Suprapubic skin (tissue), 4 donors: ENCODE data around the gene BMP8B. TPM values are rescaled to one million over a fixed set of nuclear protein-coding genes. Genes with fewer than 3 reads are reported as not detected.
A peak's percentile ranks its signal among the peaks of the same experiment; 100 is the strongest.
"Not testable (repeated sequence)": the region's sequence is repeated elsewhere in the genome, so short reads cannot be mapped to it uniquely, and the experiment has no call there.

Source experiments
- DNase-seq, 2 donors: peaks; one replicate each; pipeline ENCODE4 v3.0.0-alpha.2; 2019; ENCODE audit warnings: low spot score in 2 of 2
- H3K27ac ChIP-seq: fragments of 200-600 bp; sonication (generic); one replicate; pipeline ENCODE4 v1.5.1; 2019
- H3K27me3 ChIP-seq: fragments of 200-600 bp; sonication (generic); one replicate; pipeline ENCODE4 v1.5.1; 2019
- H3K36me3 ChIP-seq: fragments of 200-600 bp; sonication (generic); one replicate; pipeline ENCODE4 v1.5.1; 2019
- H3K4me1 ChIP-seq: fragments of 200-600 bp; sonication (generic); one replicate; pipeline ENCODE4 v1.5.1; 2019
- H3K4me3 ChIP-seq: fragments of 200-600 bp; sonication (generic); one replicate; pipeline ENCODE4 v1.5.1; 2019; ENCODE audit warnings: mild to moderate bottlenecking
- H3K9me3 ChIP-seq: fragments of 200-600 bp; sonication (generic); one replicate; pipeline ENCODE4 v1.5.1; 2019
- CTCF ChIP-seq, 2 donors: fragments of 200-600 bp in 1 of 2; fragments of 450-650 bp in 1 of 2; sonication (generic) in 1 of 2; IDR thresholded peaks; one replicate each; pipeline ENCODE4 v1.5.1; 2016 to 2019; ENCODE audit warnings: antibody characterized with exemption in 2 of 2, mild to moderate bottlenecking in 1 of 2, moderate library complexity in 1 of 2
- EP300 ChIP-seq: sonication (generic); formaldehyde crosslinking; IDR thresholded peaks from one replicate; pipeline ENCODE4 v1.6.1; 2017; ENCODE audit warnings: antibody characterized with exemption
- POLR2A ChIP-seq, 2 donors: fragments of 450-650 bp; IDR thresholded peaks; one replicate each; pipeline ENCODE4 v1.6.1; 2017; ENCODE audit warnings: antibody characterized with exemption in 2 of 2, mild to moderate bottlenecking in 2 of 2, moderate library complexity in 2 of 2
- POLR2AphosphoS5 ChIP-seq, 3 donors: sonication (generic); formaldehyde crosslinking; IDR thresholded peaks; one replicate each; pipeline ENCODE4 v1.6.1; 2017; ENCODE audit warnings: antibody characterized with exemption in 3 of 3
- WGBS: methylation state at CpG from one replicate; pipeline ENCODE4 v1.1.5; 2018; 5-methylcytosine and 5-hydroxymethylcytosine counted together
- total RNA-seq, 4 donors: library from RNA; depleted of rRNA; stranded (reverse); fragments of >200 nt; gene quantifications; one replicate each; pipeline ENCODE4 v1.1.0, GENCODE V29; 2016

The BMP8B gene
- total RNA-seq, 4 donors from 2014 or later = 0.83 to 3.5 (median 2.1) TPM

- peaks cover 31% of the 10 kb centered on the region for H3K4me1 ChIP-seq
- H3K9me3 ChIP-seq = no peaks in the 10 kb centered on the region
- H3K36me3 ChIP-seq = no peaks in the 10 kb centered on the region
- H3K27me3 ChIP-seq = peaks cover 4% of the 10 kb centered on the region
- 81% methylated on average over 10 of the region's 22 CpGs for WGBS
- no peak for DNase-seq
- no peak overlapping the region for H3K4me3 ChIP-seq
- H3K27ac ChIP-seq = peak overlapping the region; percentile 52
- TF ChIP-seq CTCF (IDR thresholded peaks at IDR 0.05) (no peak), POLR2A (IDR thresholded peaks at IDR 0.05) (no peak), EP300 (no peak), POLR2AphosphoS5 (IDR thresholded peaks at IDR 0.05) (no peak)
Observed at GRCh38 chr1:39819091-39819812, 30.6 kb upstream of the BMP8B start.

GRCh38 chr1:39818482-39818881 lies 29.8 kb upstream of the BMP8B start:
- no peaks in the 10 kb centered on the region for H3K36me3 ChIP-seq
- H3K4me1 ChIP-seq = peaks cover 31% of the 10 kb centered on the region
- H3K27ac ChIP-seq = peak overlapping the region; percentile 78
- peak in 1 of 2 donors; percentile 69 for DNase-seq
- H3K4me3 ChIP-seq = no peak overlapping the region
- H3K9me3 ChIP-seq = no peaks in the 10 kb centered on the region
- peaks cover 4% of the 10 kb centered on the region for H3K27me3 ChIP-seq
- WGBS = no CpG with 5 or more reads among the region's 2 CpGs
- TF ChIP-seq POLR2A (IDR thresholded peaks at IDR 0.05) (no peak), POLR2AphosphoS5 (IDR thresholded peaks at IDR 0.05) (no peak), CTCF (IDR thresholded peaks at IDR 0.05) (no peak), EP300 (no peak)

GRCh38 chr1:39817091-39817932 lies 28.6 kb upstream of the BMP8B start:
- Histone ChIP-seq H3K4me1 (peaks cover 31% of the 10 kb centered on the region), H3K27ac (peak overlapping the region; percentile 78)
- DNase-seq = peak in 1 of 2 donors; percentile 74
- H3K36me3 ChIP-seq, H3K4me3 ChIP-seq, H3K9me3 ChIP-seq, H3K27me3 ChIP-seq: not testable (repeated sequence)
- WGBS = 56% methylated on average over 12 of the region's 24 CpGs

- peak; percentile 79 to 98 for TF ChIP-seq CTCF (IDR thresholded peaks at IDR 0.05)
- TF ChIP-seq EP300 = no peak
- H3K4me3 ChIP-seq = no peak overlapping the region
- no peaks in the 10 kb centered on the region for H3K9me3 ChIP-seq
- H3K27ac ChIP-seq = peak overlapping the region; percentile 38
- peak; percentile 70 to 84 for DNase-seq
- no peaks in the 10 kb centered on the region for H3K36me3 ChIP-seq
- WGBS = 7% methylated on average over 11 of the region's 11 CpGs
- H3K4me1 ChIP-seq = peaks cover 31% of the 10 kb centered on the region
- peaks cover 4% of the 10 kb centered on the region for H3K27me3 ChIP-seq
Observed at GRCh38 chr1:39816415-39817090, 27.9 kb upstream of the BMP8B start.

DNA sequence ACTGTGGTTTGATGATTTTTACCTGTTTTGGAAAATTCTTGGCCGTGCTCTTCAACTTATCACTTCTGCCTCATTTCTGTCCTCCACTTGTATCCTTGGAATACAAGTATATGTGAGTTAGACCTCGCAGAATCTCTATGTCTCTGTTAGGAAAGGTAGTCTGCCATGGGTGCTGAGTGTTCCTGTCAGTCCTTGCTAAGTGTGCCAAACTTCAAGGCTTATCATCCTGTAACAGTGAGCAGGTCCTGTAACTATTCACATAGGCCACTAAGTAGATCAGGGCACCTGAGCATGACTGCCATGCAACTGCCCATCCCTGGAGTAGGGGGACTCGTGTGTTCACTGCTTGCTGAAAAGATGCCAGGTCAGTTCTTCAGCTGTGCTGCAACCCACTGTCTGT lies 24.2 kb upstream of the BMP8B start:
- H3K36me3 ChIP-seq = no peaks in the 10 kb centered on the region
- no peak overlapping the region for H3K27ac ChIP-seq
- H3K27me3 ChIP-seq = no peaks in the 10 kb centered on the region
- TF ChIP-seq POLR2A (IDR thresholded peaks at IDR 0.05) (no peak), EP300 (no peak), POLR2AphosphoS5 (IDR thresholded peaks at IDR 0.05) (no peak), CTCF (IDR thresholded peaks at IDR 0.05) (no peak)
- H3K4me3 ChIP-seq = no peak overlapping the region
- no peaks in the 10 kb centered on the region for H3K9me3 ChIP-seq
- no peak for DNase-seq
- peaks cover 12% of the 10 kb centered on the region for H3K4me1 ChIP-seq
- WGBS = 93% methylated on average over 3 of the region's 3 CpGs
